HG02943 (cell line): ENCODE measurements around the gene MT1F.

Experiments
- ATAC-seq: cut with Tn5 transposase; IDR thresholded peaks from one replicate; pipeline ENCODE4 v1.9.1; 2021; ENCODE audit warnings: mild to moderate bottlenecking, low read depth, moderate library complexity; ENCODE audit not compliant: unreplicated experiment

The MT1F gene

DNA sequence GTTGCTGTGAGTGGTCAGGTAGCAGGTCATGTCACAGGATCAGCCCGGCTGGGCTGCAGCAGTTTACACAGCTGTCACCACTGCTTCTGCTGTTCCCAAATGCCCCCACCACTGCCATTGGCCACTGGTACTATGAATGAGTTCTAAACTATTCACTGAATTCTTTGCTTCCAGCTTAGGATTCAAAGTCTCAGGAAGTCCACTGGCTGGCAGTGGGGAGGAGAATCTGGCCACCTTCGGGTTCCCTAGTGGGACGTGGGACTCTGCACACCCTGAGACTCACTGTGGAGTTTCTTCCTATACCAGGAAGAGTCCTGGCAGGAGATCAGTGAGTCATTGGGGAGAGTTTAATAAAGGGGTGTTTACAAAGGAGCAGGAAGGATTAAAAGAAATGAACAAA lies 31.4 kb downstream of the MT1F start:
- ATAC-seq, result no peak

DNA sequence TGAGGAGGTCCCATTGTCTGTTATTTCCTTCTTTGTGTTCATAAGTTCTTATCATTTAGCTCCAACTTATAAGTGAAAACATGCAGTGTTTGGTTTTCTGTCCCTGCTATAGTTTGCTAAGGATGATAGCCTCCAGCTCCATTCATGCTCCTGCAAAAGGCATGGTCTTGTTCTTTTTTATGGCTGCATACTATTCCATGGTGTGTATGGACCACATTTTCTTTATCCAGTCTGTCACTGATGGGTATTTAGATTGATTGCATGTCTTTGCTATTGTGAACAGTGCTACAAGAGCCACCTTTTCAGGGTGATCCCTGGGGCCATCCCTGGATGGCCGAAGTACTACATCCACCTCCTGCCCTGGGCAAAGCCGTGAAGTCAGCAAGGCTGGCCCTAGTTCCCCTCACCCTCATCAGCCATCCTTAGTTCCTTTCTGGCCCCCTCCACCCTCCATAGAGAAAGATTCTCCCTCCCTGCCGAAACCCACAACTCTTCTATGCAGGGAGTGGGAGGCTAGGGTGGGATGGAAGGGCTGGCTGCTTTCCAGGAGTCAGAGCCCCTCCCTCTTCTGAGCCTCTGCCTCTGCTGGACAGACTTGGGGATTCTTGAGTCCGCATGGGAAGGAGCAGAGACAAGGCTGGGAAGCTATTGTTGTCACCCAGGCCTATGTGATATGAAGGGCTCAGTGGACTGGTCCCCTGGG lies 32.8 kb downstream of the MT1F start:
- no peak for ATAC-seq

- ATAC-seq, result no peak
Measured at GRCh38 chr16:56691885-56692284, 34.1 kb downstream of the MT1F start.

- ATAC-seq, result no peak
Measured at GRCh38 chr16:56695246-56695645, 37.5 kb downstream of the MT1F start.

DNA sequence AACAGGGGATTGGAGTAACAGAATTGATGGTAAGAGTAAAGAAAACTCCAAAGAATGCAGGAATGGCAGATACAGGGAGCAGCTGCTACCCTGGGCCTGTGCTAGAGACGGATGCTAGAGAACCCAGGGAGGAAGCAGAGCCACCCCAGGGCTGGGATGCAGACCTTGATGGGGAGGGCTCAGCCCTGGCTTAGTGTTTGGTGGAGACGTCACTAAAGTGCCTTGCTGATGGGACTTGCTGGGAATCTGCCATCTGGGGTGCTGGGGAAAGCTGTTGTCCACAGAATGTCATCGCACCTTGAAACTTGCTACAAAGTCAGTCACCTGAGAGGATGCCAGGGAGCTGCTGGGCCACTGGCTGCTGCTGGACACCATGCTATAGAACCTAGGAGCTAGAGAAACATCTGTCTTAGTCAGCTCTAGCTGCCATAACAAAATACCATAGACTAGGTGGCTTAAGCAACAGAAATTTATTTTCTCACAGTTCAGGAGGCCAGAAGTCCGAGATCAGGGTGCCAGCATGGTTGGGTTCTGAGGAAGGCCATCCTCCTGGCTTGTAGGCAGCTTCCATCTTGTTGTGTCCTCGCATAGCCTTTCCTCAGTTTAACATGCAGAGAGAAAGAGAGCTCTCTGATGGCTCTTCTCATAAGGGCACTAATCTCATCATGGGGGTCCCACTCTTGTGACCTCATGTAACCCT lies 39.8 kb downstream of the MT1F start:
- ATAC-seq, result no peak

DNA sequence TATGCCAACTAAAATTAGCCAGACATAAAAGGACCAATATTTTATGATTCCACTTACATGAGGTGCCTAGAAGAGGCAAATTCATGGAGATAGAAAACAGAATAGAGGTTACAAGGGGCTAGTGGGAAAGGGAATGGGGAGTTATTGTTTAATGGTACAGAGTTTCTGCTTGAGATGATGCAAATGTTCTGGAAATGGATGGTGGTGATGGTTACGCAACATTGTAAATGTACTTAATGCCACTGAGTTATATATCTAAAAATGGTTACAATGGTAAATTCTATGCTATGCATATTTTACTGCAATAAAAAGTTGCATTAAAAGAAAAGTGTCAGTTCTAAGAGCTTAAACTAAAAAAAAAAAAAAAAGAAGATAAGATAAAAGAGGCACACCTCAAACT lies 42.4 kb downstream of the MT1F start:
- no peak for ATAC-seq

DNA sequence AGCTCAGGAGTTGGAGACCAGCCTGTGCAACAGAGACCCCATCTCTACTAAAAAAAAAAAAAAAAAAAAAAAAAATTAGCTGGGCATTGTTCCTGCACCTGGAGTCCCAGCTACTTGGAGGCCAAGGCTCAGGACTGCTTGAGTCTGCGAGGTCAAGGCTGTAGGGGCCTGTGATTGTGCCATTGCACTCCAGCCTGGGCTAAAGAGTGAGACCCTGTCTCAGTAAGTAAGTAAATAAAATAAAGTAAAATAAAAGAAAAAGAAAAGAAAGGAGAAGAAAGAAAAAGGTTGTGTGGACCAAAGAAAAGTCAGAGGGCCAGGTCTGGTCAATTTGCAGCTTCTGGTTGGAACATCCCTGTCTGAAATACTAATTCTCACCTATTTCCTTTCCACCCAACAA lies 42.9 kb downstream of the MT1F start:
- ATAC-seq, result no peak

GRCh38 chr16:56701534-56701933 lies 43.8 kb downstream of the MT1F start:
- ATAC-seq, result no peak

- ATAC-seq, result no peak
Measured at GRCh38 chr16:56702836-56703235, 45.1 kb downstream of the MT1F start.
